Activated T-helper 1 cell treated with anti-CD3 and anti-CD28 coated beads, Interleukin-2, amount 50 U/mL, for 16 hours (primary cell): ENCODE measurements around the gene ZNF398.
"Not testable (repeated sequence)": the region's sequence is repeated elsewhere in the genome, so short reads cannot be mapped to it uniquely, and the experiment has no call there.

ENCODE experiments used
- DNase-seq, 2 donors: peaks; one replicate each; pipeline ENCODE4 v3.0.0-alpha.2; 2020; ENCODE audit warnings: low read depth in 1 of 2, low spot score in 1 of 2

ZNF398 gene, protein sequence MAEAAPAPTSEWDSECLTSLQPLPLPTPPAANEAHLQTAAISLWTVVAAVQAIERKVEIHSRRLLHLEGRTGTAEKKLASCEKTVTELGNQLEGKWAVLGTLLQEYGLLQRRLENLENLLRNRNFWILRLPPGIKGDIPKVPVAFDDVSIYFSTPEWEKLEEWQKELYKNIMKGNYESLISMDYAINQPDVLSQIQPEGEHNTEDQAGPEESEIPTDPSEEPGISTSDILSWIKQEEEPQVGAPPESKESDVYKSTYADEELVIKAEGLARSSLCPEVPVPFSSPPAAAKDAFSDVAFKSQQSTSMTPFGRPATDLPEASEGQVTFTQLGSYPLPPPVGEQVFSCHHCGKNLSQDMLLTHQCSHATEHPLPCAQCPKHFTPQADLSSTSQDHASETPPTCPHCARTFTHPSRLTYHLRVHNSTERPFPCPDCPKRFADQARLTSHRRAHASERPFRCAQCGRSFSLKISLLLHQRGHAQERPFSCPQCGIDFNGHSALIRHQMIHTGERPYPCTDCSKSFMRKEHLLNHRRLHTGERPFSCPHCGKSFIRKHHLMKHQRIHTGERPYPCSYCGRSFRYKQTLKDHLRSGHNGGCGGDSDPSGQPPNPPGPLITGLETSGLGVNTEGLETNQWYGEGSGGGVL

DNA sequence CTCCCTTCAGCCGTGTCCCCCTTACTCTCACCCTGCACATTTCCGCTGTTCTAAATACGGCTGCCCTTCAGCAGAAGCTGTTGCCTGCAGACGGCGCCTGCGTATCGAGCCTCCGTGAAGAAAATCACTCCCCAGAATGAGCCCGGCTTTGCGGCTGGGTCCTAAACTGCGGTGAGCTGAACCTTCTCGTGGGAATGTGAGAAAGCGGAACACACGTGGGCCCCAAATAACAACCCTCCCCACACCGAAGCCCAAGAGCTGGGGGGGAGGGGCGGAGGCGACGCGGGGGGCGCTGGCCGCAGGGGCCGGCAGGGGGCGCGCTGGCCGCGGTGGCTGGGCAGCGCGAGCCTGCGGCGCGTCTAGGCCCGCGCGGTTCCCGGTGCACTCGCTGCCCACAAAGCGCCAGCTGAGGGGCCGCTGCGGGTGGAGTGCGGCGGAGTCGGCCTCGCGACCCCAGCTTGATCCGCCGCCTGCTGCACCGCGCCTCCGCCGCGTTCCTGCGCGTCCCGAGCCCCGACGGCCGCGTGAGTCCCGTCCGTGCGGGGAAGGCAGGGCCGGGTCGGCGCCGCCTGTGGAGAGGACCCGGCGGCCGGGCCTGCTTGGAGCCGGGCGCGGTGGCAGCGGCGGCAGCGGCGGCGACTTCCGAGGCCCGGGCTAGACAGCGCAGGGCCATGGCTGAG is at the start of gene ZNF398:
ZNF398 (plus strand) TSS at position 382 of the 680 bp plus-strand sequence; CDS start at position 672, 290 bp downstream.
- peak; percentile 66 to 71 for DNase-seq

DNA sequence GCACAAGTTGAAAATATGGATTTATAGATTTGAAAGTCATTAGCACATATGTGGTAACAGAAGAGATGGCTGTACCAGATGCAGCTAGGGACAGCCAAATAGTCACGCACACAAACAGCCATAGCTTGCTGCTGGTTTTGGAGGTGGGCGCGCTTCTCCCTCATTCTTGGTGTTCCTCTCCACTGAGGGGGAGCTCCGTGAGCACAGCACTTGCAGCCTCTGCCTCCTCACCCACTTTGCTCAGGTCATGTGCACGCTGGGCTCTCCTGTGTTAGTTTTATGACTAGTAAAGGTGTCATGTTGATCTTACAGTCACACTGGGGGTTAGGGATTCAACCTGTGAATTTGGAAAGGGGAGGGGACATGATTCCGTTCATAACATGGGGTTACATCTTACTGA is 48.2 kb upstream of the ZNF398 start:
- no peak for DNase-seq

DNA sequence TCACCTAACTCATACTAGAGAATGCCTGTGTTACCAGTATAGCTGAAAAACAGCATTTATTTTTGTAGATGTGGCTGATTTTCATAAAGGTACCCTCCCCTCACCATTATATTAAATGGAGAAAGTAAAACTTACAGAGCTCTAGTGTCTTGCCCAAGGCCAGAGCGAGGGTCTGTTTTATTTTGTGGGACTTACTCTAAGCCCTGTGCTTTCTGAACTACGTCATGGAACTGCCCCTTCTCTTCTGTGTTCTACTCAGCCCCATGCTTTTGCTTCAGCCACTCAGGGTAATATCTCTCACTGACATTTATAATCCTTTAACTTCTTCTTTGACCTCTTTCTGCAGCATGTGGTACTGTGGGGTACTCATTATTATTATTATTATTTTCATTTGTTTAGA is 46.4 kb upstream of the ZNF398 start:
- DNase-seq, result no peak

DNA sequence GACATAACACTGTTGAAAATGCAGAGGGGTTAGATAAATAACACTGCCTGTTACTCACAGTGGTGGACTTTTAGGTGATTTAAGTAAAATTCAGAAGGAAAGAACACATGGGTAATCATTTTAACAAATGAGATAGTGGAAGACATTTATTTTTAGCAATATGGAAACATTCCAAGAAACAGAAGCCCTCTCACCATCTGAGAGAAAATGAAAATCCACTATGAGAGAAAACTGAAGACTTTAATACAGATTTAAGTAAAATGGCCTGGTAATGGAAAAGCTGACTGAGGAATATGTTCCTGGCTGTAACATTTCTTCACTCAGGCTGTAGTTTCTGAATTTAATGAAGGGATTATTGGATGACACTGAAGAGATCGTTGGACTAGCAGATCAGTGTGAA is 44.6 kb upstream of the ZNF398 start:
- no peak for DNase-seq

DNA sequence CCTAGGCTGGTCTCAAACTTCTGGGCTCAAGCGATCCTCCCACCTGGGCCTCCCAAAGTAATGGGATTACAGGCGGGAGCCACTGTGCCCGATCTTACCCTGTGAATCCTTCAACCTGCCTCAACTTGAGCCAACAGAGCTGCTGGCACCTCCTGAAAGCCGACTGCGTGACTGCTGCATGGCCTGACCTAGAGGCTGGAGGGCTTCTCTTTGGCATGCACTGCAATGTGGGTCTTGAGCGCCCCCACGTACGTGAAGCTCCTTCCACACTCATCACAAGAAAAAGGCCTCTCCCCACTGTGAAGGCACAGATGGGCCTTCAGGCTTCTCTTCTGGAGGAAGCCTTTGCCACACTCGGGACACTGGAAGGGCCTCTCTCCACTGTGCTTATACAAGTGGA is 43.8 kb upstream of the ZNF398 start:
- no peak for DNase-seq

DNA sequence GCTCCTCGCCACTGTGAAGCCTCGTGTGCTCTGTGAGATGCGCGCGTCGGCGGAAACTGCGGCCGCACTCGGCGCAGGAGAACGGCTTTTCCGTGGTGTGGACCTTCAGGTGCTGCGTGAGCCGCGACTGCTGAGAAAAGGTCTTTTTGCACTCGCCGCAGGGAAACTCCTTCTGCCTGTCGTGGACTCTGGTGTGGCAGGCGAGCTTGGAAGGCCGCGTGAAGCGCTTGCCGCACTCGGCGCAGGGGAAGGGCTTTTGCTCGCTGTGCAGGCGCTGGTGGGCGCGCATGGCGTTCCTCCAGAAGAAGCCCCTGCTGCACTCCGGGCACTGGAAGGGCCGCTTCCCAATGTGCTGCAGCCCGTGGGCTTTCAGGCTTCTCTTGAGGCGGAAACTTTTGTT is 43.0 kb upstream of the ZNF398 start:
- no peak for DNase-seq

DNA sequence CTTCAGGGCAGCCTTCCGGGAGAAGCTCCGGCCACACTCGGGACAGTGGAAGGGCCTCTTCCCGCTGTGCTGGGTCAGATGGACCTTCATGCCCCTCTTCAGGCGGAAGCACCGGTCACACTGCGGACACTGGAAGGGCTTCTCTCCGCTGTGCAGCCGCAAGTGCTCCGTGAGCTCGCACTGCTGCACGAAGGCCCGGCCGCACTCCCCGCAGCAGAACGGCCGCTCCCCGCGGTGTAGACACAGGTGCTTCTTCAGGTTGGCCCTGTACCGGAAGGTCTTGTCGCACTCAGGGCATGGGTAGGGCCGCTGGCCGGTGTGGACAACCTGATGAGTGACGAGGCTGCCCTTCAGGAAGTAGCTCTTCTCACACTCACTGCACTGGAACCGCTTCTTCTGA is 42.5 kb upstream of the ZNF398 start:
- no peak for DNase-seq

DNA sequence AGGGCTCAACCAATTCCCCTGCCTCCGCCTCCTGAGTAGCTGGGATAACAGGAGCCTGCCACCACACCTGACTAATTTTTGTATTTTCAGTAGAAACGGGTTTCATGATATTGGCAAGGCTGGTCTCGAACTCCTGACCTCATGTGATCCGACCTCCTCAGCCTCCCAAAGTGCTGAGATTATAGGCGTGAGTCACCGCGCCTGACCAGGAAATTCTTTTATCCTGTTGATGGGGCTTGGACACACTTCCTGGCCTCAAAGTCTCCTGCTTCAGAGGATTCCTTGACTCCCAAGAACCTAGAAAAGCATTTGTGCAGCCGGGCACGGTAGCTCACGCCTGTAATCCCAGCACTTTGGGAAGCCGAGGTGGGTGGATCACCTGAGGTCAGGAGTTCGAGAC is 37.3 kb upstream of the ZNF398 start:
- DNase-seq, result no peak

DNA sequence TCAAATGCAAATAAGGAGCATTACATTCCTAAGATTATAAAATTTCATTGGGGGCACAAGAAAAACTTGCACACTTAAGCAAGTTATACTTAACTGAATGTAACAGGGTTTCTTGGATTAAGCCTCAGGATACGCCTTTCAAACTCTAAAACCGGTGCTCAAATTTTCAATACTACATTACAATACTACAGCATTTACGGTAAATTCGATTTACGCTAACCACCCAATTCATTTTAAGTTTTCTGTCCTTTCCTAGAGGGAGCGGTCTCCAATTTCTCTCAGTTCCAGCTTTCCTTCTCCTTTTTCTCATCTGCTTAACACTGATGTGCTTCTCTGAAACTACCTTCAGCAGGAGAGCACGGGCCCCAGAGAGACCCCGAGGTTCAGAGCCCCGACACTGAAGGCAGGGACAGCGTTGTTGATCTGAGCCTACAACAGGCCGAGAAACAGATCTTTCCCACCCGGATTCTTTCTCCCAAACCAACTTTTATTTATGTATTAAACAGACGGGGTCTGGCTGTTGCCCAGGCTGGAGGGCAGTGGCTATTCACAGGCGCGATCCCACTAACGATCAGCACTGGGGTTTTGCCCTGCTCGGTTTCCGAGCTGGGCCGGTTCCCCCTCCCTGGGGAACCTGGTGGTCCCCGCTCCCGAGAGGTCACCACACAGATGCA is 21.9 kb upstream of the ZNF398 start:
- no peak for DNase-seq

DNA sequence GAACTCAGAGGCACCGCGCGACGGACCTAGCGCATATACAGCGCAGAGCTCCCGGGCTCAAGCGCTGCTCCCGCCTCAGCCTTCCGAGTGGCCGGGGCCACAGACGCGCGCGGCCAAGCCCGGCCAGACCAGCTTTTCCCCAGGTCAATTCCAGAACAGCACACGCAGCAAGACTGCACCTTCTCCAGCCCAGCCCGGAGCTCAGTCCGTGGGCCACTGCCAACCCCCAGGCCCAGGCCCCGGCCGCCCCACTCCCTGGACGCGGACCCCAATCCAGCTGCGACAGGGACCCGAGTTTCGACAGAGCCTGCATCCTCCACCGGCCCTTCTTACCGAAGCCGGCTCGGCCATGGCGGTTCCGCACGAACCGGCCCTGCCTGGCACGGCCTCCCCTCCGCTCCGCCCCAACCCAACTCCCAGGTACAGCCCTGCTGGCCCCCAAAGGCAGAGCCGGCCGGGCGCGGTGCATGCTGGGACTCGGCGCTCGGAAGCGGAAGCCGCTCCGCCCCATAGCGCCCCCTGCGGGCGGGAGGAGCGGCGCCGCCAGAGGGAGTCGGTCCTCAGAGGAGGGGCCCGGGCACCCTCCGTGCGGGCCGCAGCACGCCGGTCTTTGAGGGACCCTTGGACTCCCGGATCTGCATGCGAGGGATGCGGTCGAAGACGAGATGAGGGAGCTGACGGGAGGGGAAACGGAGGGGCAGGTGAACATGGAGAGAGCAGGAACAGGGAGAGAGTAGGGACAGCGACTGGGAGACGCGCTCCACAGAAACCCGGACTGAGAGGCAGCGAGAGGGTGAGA is 21.2 kb upstream of the ZNF398 start, which contains the start of gene ZNF425:
ZNF425 (minus strand) TSS at position 462 of the 799 bp plus-strand sequence; CDS start at position 351, 111 bp downstream.
- peak; percentile 89 to 94 for DNase-seq

DNA sequence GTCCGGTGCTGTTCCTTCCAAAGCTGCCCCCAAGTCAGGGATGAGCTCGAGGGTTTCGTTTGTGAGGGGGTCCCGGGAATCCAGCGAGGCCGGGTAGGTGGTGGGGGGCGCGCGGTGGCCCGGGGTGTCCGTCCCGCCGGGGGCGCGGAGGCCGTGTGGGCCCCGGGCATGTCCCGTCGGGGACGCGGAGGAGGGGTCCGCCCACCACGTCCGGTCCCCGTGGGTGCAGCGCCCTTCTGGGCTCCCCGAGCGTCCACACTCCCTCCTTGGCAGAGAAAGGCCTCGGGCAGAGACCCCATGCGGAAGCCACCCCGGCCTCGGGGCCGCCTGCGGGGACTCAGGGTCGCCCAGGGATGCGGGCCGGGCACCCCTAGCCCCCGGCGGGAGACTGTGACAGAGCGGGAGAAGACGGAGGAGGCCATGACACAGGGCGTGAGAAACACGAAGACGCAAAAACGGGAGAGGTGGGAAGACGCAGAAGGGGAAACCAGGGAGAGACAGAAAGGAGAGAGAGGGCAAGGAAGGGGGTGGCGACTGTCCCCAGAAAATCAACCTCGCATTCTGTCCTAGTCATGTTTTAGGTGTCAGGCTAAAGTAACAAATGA is 20.5 kb upstream of the ZNF398 start:
- DNase-seq, result peak; percentile 19 to 48

DNA sequence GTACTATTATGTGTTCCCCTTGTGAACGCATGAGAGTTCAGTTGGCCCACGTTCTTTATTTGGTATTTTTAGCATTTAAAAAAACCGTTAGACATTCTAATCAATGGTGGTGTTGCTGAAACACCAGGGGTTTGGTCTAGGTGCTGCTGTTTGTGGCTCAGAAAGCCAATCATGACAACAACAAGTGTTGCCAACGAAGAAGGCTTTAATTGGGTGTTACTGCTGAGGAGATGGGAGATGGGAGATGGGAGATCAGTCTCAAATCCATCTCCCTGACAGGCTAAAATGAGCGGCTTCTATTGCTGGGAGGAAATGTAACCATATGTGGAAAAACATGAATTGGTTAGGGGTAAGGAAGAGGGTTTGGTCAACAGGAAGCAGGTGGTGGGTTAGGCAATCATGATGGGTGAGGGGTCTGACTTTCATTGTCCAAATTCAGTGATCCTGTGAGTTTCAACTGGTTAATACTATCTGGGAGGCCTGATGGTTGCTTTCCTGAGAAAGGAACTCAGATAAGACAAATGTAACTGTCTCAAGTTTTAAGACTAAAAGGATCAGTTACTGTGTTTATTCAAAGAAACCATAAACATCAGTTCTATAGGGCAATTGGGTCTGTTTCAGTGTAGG is 16.6 kb upstream of the ZNF398 start:
- no peak for DNase-seq

DNA sequence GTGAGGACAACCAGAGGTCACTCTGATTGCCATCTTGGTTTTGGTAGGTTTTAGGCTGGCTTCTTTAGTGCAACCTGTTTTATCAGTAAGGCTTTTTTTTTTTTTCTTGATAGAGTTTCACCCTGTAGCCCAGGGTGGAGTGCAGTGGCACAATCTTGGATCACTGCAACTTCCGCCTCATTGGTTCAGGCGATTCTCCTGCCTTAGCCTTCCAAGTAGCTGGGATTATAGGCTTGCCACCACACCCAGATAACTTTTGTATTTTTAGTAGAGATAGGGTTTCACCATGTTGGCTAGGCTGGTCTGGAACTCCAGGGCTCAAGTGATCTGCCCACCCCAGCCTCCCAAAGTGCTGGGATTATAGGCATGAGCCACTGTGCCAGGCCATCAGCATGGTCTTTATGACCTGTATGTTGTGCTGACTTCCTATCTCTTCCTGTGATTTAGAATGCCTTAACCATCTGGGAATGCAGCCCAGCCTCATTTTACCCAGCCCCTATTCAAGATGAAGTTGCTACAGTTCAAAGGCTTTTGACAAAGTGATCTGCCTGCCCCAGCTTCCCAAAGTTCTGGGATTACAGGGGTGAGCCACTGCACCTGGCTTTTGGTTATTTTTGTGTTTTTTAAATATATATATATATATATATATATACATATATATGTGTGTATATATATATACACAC is 14.1 kb upstream of the ZNF398 start:
- DNase-seq, result no peak

DNA sequence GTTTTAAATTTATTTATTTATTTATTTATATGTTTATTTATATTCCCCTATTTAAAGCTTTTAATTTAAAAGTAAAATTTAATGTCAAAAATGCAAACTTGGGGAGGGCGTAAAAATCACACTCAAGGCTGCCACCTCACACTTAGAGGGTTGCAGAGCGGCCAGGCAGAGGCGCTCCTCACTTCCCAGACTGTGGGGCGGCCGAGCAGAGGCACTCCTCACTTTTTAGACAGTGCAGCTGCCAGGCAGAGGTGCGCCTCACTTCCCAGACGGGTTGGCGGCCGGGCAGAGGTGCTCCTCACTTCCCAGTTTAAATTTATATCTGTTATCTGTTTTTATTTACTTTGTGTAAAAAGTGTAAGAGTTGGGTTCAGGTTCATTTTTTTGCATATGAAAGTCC is 11.1 kb upstream of the ZNF398 start:
- no peak for DNase-seq

DNA sequence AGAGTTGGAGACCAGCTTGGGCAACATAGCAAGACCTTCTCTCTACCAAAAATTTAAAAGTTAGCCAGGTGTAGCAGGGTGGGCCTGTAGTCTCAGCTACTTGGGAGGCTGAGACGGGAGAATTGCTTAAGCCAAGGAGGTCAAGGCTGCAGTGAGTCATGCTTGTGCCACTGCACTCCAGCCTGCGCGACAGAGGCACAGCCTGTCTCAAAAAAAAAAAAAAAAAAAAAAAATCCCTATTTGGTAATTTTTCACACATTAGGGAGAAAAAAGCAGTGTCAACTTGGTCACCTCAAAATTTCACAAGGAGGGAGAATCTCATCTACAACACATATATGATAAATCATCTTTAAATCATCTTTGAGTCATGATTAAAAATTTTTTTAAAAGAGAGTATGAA is 6.4 kb upstream of the ZNF398 start:
- no peak for DNase-seq

DNA sequence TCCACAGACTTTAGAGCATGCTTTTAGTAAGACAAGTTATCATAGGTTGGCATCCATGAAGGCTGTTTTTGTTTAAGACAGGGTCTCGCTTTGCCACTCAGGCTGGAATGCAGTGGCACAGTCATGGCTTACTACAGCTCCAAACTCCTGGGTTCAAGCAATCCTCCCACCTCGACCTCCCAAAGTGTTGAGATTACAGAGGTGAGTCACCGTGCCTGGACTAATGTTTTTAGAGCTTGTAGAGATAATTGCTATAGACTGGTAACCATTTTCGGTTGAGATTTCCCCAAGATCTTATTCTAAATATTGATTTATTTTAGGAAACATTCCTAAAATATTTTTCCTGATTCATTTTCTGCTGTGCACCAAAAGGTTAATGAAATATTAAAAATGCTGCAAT is 5.4 kb upstream of the ZNF398 start:
- no peak for DNase-seq

DNA sequence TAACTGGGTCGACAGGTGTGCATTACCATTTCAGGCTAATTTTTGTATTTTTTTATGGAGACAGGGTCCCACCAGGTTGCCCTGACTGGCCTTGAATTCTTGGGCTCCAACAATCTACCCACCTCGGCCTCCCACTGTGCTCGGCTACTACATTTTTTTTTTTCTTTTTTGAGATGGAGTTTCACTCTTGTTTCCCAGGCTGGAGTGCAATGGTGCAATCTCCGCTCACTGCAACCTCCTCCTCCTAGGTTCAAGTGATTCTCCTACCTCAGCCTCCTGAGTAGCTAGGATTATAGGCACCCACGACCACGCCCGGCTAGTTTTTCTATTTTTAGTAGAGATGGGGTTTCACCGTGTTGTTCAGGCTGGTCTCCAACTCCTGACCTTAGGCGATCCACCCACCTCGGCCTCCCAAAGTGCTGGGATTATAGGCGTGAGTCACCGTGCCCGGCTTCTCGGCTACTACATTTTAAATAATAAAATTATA is 2.8 kb upstream of the ZNF398 start:
- DNase-seq, result not testable (repeated sequence)

DNA sequence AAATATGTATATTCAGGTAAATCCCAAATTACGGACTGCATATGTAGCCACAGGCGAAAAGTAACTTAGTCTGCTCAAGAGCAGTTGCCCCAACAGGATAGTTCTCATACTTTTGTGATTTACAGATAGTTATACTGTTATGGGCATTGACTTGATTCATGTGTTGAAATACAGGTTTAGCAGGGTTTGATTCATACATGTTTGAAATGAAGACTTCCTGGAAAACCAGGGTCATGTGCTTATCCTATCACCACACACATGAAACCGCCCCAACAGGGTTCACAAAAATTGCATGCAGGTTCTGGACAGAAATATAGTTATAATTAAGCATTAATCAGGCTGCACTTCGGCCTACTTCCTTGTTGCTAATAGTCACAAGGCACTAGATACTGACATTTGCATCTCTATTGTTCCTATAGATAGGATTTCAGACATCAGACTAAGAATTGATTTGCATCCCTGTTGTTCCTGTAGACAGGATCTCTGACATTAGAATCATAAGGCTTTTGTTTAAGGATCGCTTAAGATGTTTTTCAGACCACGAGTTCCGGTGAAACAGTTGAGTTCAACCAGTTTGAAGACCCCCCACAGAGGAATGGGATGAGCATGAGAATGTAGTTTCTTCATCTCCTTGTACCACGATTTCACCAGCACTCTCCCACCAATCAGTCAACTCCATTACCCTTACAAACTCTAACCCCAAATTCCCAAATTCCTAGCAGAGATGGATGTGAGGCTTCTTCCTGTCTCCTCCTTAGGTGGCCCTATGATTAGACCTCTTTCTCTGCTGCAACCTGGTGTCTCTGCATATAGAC is 2.0 kb upstream of the ZNF398 start:
- DNase-seq, result no peak
